GM12878 (cell line): ENCODE results near the gene MUSTN1.

ENCODE experiments used
- CTCF ChIP-seq, 3 experiments: IDR thresholded peaks in 2 of 3; conservative IDR thresholded peaks in 1 of 3; 2 replicates each; pipeline ENCODE4 v1.5.1; 2011; ENCODE audit warnings: low read depth in 3 of 3, low read length in 3 of 3, mild to moderate bottlenecking in 3 of 3, control low read depth in 2 of 3, moderate library complexity in 2 of 3, inconsistent platforms in 1 of 3, mixed read lengths in 1 of 3; ENCODE audit not compliant: control insufficient read depth in 2 of 3, insufficient read depth in 1 of 3; ENCODE audit errors: extremely low read depth in 1 of 3
- E2F4 ChIP-seq: IDR thresholded peaks from 2 replicates; pipeline ENCODE4 v1.6.1; 2012; ENCODE audit warnings: low read depth, low read length, improper control_type of control experiment
- EP300 ChIP-seq, 2 experiments: fragments of 150-350 bp in 1 of 2; IDR thresholded peaks; 2 replicates each; pipeline ENCODE4 v1.6.1; 2011 to 2012; ENCODE audit warnings: low read depth in 2 of 2, low read length in 2 of 2, borderline replicate concordance in 1 of 2, improper control_type of control experiment in 1 of 2, inconsistent platforms in 1 of 2; ENCODE audit not compliant: control insufficient read depth in 1 of 2
- FOXK2 ChIP-seq: fragments of 450-650 bp; IDR thresholded peaks from 2 replicates; pipeline ENCODE4 v1.6.1; 2017; ENCODE audit warnings: mild to moderate bottlenecking, moderate library complexity
- GABPA ChIP-seq: IDR thresholded peaks from 2 replicates; pipeline ENCODE4 v1.6.1; 2014; ENCODE audit warnings: antibody characterized with exemption, low read depth, mild to moderate bottlenecking, inconsistent platforms
- HDGF ChIP-seq: fragments of 450-650 bp; IDR thresholded peaks from 2 replicates; pipeline ENCODE4 v1.6.1; 2016; ENCODE audit warnings: antibody characterized with exemption
- KAT2A ChIP-seq: conservative IDR thresholded peaks from 2 replicates; pipeline ENCODE4 v1.6.1; 2011; ENCODE audit warnings: low read depth, low read length; ENCODE audit not compliant: control insufficient read depth
- POLR2A ChIP-seq: IDR thresholded peaks from 2 replicates; pipeline ENCODE4 v1.6.1; 2011; ENCODE audit warnings: low read depth, mild to moderate bottlenecking, low read length
- RCOR1 ChIP-seq: conservative IDR thresholded peaks from 2 replicates; pipeline ENCODE4 v1.6.1; 2012; ENCODE audit warnings: low read depth, low read length, improper control_type of control experiment
- REST ChIP-seq: IDR thresholded peaks from 2 replicates; pipeline ENCODE4 v1.6.1; 2012; ENCODE audit warnings: mild to moderate bottlenecking, low read depth, low read length
- SMC3 ChIP-seq: IDR thresholded peaks from 2 replicates; pipeline ENCODE4 v1.6.1; 2011; ENCODE audit warnings: low read length, improper control_type of control experiment, borderline replicate concordance
- SRF ChIP-seq, 2 experiments: IDR thresholded peaks; 2 replicates each; pipeline ENCODE4 v1.6.1; 2011; ENCODE audit warnings: low read depth in 2 of 2, low read length in 2 of 2, mild to moderate bottlenecking in 1 of 2, moderate library complexity in 1 of 2

GRCh38 chr3:52836471-52836845 lies 1.6 kb upstream of the MUSTN1 start:
- no peak for TF ChIP-seq KAT2A
- TF ChIP-seq EP300 (IDR thresholded peaks at IDR 0.05; ENCODE audit: borderline replicate concordance in 1 of 2, control insufficient read depth in 1 of 2, low read depth in 2 of 2, low read length in 2 of 2) = no peak
- no peak for TF ChIP-seq RCOR1
- no peak for TF ChIP-seq CTCF (IDR thresholded peaks at IDR 0.05 in 2 of 3, conservative IDR thresholded peaks at IDR 0.05 in 1 of 3; ENCODE audit: control insufficient read depth in 2 of 3, extremely low read depth in 1 of 3, insufficient read depth in 1 of 3, low read depth in 3 of 3, low read length in 3 of 3)
- TF ChIP-seq E2F4 = no peak
- no peak for TF ChIP-seq REST
- no peak for TF ChIP-seq SMC3
- no peak for TF ChIP-seq POLR2A
- no peak for TF ChIP-seq GABPA
- no peak for TF ChIP-seq SRF (IDR thresholded peaks at IDR 0.05; ENCODE audit: low read depth in 2 of 2, low read length in 2 of 2)
- no peak for TF ChIP-seq HDGF
- TF ChIP-seq FOXK2 = no peak
